ENCODE data around the gene BCL6B.
A peak's percentile ranks its signal among the peaks of the same experiment; 100 is the strongest.

DNA sequence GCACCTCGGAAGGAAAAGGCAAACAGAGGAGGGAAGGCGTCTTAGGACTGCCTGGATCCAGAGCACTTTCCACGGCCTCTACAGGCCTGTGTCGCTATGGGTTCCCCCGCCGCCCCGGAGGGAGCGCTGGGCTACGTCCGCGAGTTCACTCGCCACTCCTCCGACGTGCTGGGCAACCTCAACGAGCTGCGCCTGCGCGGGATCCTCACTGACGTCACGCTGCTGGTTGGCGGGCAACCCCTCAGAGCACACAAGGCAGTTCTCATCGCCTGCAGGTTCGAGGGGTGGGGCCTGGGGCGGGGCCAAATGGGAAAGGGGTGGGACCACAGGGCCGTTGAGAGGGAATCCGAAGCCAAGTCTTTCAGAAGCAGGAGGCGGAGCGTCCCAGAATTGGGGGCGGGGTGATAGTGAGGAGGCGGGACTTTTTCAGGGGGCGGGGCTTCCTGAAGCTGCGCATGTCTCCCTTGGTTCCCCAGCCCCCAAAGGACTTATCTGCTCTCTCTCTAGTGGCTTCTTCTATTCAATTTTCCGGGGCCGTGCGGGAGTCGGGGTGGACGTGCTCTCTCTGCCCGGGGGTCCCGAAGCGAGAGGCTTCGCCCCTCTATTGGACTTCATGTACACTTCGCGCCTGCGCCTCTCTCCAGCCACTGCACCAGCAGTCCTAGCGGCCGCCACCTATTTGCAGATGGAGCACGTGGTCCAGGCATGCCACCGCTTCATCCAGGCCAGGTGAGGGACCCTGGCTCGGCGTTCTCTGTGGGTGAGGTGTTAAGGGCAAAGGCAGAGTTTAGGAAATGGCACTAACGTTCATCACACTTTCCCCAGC is 939 bp downstream of the BCL6B start:
- TF ChIP-seq EGR1 (IDR thresholded peaks at IDR 0.05) (no peak), EP300 (IDR thresholded peaks at IDR 0.05; ENCODE audit: borderline replicate concordance) (no peak), TAF1 (IDR thresholded peaks at IDR 0.05; ENCODE audit: low read depth) (no peak), CEBPB (IDR thresholded peaks at IDR 0.05) (no peak), YY1 (IDR thresholded peaks at IDR 0.05; ENCODE audit: low read depth) (no peak), FOXM1 (IDR thresholded peaks at IDR 0.05; ENCODE audit: borderline replicate concordance, low read depth) (no peak)
- TF ChIP-seq, protein P1, sequence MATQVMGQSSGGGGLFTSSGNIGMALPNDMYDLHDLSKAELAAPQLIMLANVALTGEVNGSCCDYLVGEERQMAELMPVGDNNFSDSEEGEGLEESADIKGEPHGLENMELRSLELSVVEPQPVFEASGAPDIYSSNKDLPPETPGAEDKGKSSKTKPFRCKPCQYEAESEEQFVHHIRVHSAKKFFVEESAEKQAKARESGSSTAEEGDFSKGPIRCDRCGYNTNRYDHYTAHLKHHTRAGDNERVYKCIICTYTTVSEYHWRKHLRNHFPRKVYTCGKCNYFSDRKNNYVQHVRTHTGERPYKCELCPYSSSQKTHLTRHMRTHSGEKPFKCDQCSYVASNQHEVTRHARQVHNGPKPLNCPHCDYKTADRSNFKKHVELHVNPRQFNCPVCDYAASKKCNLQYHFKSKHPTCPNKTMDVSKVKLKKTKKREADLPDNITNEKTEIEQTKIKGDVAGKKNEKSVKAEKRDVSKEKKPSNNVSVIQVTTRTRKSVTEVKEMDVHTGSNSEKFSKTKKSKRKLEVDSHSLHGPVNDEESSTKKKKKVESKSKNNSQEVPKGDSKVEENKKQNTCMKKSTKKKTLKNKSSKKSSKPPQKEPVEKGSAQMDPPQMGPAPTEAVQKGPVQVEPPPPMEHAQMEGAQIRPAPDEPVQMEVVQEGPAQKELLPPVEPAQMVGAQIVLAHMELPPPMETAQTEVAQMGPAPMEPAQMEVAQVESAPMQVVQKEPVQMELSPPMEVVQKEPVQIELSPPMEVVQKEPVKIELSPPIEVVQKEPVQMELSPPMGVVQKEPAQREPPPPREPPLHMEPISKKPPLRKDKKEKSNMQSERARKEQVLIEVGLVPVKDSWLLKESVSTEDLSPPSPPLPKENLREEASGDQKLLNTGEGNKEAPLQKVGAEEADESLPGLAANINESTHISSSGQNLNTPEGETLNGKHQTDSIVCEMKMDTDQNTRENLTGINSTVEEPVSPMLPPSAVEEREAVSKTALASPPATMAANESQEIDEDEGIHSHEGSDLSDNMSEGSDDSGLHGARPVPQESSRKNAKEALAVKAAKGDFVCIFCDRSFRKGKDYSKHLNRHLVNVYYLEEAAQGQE (IDR thresholded peaks at IDR 0.05; ENCODE audit: low read depth) = no peak
- TF ChIP-seq, protein P2, sequence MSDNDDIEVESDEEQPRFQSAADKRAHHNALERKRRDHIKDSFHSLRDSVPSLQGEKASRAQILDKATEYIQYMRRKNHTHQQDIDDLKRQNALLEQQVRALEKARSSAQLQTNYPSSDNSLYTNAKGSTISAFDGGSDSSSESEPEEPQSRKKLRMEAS (IDR thresholded peaks at IDR 0.05) = peak; percentile 58; the same call in 1 of the 2 replicates

Measured in Ishikawa (cell line).